ENCODE data around the gene OAF. TPM values are rescaled to one million over a fixed set of nuclear protein-coding genes. Genes with fewer than 3 reads are reported as not detected.
A peak's percentile ranks its signal among the peaks of the same experiment; 100 is the strongest.

The OAF gene
- total and polyA plus RNA-seq, 2 of the 8 experiments (the other 6 are each of a cell fraction or from before 2014, with no cell fraction given) = 1.3 to 1.5 TPM

DNA sequence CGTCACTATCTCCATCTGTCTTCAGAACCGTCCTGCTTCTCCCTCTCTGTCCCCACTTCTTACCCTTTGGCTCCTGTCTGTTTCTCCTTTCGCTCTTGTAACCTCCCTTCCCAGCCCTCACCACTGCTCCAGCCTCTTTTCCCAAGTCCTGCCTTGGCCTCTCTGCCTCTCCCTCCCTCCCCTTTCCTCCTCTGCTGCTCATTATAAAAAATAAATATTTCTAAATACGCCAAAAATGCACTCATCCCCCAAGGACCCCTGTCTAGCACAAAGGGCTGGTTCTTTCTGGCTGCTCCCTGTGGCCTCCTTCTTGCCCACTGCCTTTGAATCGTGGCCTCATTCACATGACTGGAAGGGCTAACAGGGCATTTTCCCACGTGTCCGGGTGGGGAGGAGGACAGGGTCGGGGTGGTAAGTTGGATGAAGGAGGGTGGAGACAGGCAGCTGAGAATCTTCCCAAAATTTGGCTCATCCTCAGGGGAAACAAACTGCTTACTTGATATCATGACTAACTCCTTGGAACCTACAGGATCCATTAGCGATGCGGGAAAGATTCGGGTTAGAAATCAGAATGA, 26.4 kb upstream of the OAF start:
- no peak overlapping the region for H4K5ac ChIP-seq (ENCODE audit: insufficient read length, low read depth, low read length)
- TF ChIP-seq TCF12 (IDR thresholded peaks at IDR 0.05; ENCODE audit: low read depth, low read length) (no peak), JUN (IDR thresholded peaks at IDR 0.05; ENCODE audit: low read depth, low read length) (no peak), GABPA (IDR thresholded peaks at IDR 0.05; ENCODE audit: borderline replicate concordance, insufficient read depth, low read length) (no peak), RNF2 (IDR thresholded peaks at IDR 0.05; ENCODE audit: borderline replicate concordance, low read depth, low read length, missing control alignments, poor library complexity, severe bottlenecking) (no peak), CBX5 (IDR thresholded peaks at IDR 0.05; ENCODE audit: low read depth, low read length) (no peak)
- no peak overlapping the region for H2BK120ac ChIP-seq (replicated peaks; ENCODE audit: low read depth, low read length)
- H3K9me3 ChIP-seq (ENCODE audit: insufficient read depth in 2 of 2, low read depth in 1 of 2, low read length in 1 of 2) = no peaks in the 10 kb centered on the region; a peak in 1 of 4 replicates
- ChIA-PET CTCF (ENCODE audit: partially characterized antibody) (interaction anchor here (0.7 to 17.5 kb wide), 8 partner anchors 8 to 542 kb away, joined by 3 to 237 read pairs (median 5); no protein-coding TSS in a partner anchor), POLR2A (ENCODE audit: partially characterized antibody) (no interaction called here)
- 83 to 100% methylated on average over 1 to 11 of the region's 11 CpGs for whole genome bisulfite sequencing, 2 experiments (ENCODE audit: extremely low coverage in 1 of 2, insufficient coverage in 1 of 2, insufficient read length in 1 of 2, insufficient replicate concordance in 2 of 2, low coverage in 1 of 2, low lambda C conversion rate in 2 of 2, missing lambda C conversion rate in 1 of 2)
- H3K14ac ChIP-seq (ENCODE audit: insufficient read length) = no peak overlapping the region
- no peak overlapping the region for H2BK12ac ChIP-seq (ENCODE audit: low read depth, low read length)
- H3K27ac ChIP-seq (ENCODE audit: low read depth, low read length) = no peak overlapping the region
- H3K79me2 ChIP-seq (ENCODE audit: control insufficient read depth in 1 of 2, insufficient read depth in 2 of 2, low read length in 2 of 2) = no peaks in the 10 kb centered on the region
- H2BK20ac ChIP-seq (ENCODE audit: low read length) = no peak overlapping the region
- DNase-seq (ENCODE audit: low read depth in 1 of 2, low spot score in 2 of 2) (peak in 1 of 2 experiments; percentile 22), FAIRE-seq (no peak)
- H3K27me3 ChIP-seq (replicated peaks in 1 of 4; ENCODE audit: control insufficient read depth in 3 of 4, extremely low read depth in 1 of 4, insufficient read depth in 3 of 4, low read length in 3 of 4) = peaks cover 0 to 21% (median 14%) of the 10 kb centered on the region in 4 experiments; a peak in 4 of 7 replicates
- H2AK5ac ChIP-seq (ENCODE audit: low read depth, low read length) = 0 out of 2 replicates have a peak overlapping the region, but pooled peaks have one; percentile 39
- H3K56ac ChIP-seq (replicated peaks; ENCODE audit: insufficient read length, low read depth, low read length) = no peak overlapping the region
- no peak overlapping the region for H4K91ac ChIP-seq (replicated peaks; ENCODE audit: insufficient read length, low read length)
- no peak overlapping the region for H3K4me2 ChIP-seq (ENCODE audit: insufficient read depth in 1 of 2, low read depth in 2 of 2, low read length in 2 of 2)
- no peak overlapping the region for H2AFZ ChIP-seq (ENCODE audit: low read length)
- no peak overlapping the region for H3K18ac ChIP-seq (ENCODE audit: extremely low read depth, low read length)
- H3K23me2 ChIP-seq (ENCODE audit: low read depth, low read length) = no peaks in the 10 kb centered on the region; the same call in 1 of the 2 replicates
- no peaks in the 10 kb centered on the region for H3K79me1 ChIP-seq (ENCODE audit: low read depth, low read length)
- no peak overlapping the region for H3K23ac ChIP-seq (ENCODE audit: insufficient read length)
- H3K36me3 ChIP-seq (ENCODE audit: control insufficient read depth in 2 of 4, insufficient read depth in 4 of 4, low read length in 3 of 4) = no peaks in the 10 kb centered on the region
- no peak overlapping the region for H2BK15ac ChIP-seq (ENCODE audit: low read length)
- no peak overlapping the region for H2BK5ac ChIP-seq (ENCODE audit: low read depth, low read length)
- peaks cover 1 to 14% (median 4%) of the 10 kb centered on the region in 4 experiments; a peak in 4 of 7 replicates for H3K4me1 ChIP-seq (replicated peaks in 1 of 4; ENCODE audit: control insufficient read depth in 3 of 4, insufficient read depth in 4 of 4, low read length in 3 of 4)
- no peaks in the 10 kb centered on the region for H4K20me1 ChIP-seq (replicated peaks in 1 of 2; ENCODE audit: control insufficient read depth in 1 of 2, insufficient read depth in 2 of 2, low read length in 2 of 2)
- H3K4me3 ChIP-seq (ENCODE audit: extremely low read depth in 1 of 4, insufficient read depth in 2 of 4, low read depth in 3 of 4, low read length in 4 of 4) = no peak overlapping the region
- no peak overlapping the region for H3K4ac ChIP-seq (replicated peaks; ENCODE audit: insufficient read length, low read depth, low read length)
- H3K9ac ChIP-seq (replicated peaks in 1 of 4; ENCODE audit: extremely low read depth in 1 of 4, low read depth in 3 of 4, low read length in 3 of 4) = no peak overlapping the region
- no peak overlapping the region for H4K8ac ChIP-seq (ENCODE audit: extremely low read depth, insufficient read depth, low read length)

Data from H1 (cell line).